Spleen (tissue), 11 donors: ENCODE data around the gene SIAH2. TPM values are rescaled to one million over a fixed set of nuclear protein-coding genes. Genes with fewer than 3 reads are reported as not detected.

Source experiments
- DNase-seq: peaks from one replicate; pipeline ENCODE4 v3.0.0-alpha.2; 2020
- H3K27ac ChIP-seq, 8 donors: fragments of 200-600 bp; sonication (generic) in 7 of 8; 1 replicate in 4 of 8; 2 replicates in 4 of 8; pipeline versions ENCODE4 v1.5.0 to v1.8.0; 2016 to 2021; ENCODE audit warnings: inconsistent platforms in 4 of 8, mild to moderate bottlenecking in 4 of 8, moderate library complexity in 1 of 8
- H3K27me3 ChIP-seq, 7 donors: fragments of 200-600 bp; sonication (generic) in 6 of 7; replicated peaks in 1 of 7; 1 replicate in 4 of 7; 2 replicates in 3 of 7; pipeline versions ENCODE4 v1.5.0 to v1.8.0; 2016 to 2021; ENCODE audit warnings: inconsistent platforms in 3 of 7, mild to moderate bottlenecking in 1 of 7
- H3K36me3 ChIP-seq, 6 donors: fragments of 200-600 bp; sonication (generic) in 5 of 6; 1 replicate in 4 of 6; 2 replicates in 2 of 6; pipeline versions ENCODE4 v1.5.0 to v1.8.0; 2016 to 2021; ENCODE audit warnings: inconsistent platforms in 2 of 6
- H3K4me1 ChIP-seq, 6 donors: fragments of 200-600 bp; sonication (generic) in 5 of 6; 1 replicate in 3 of 6; 2 replicates in 3 of 6; pipeline versions ENCODE4 v1.5.0 to v1.8.0; 2016 to 2021; ENCODE audit warnings: inconsistent platforms in 3 of 6
- H3K4me3 ChIP-seq, 8 donors: fragments of 200-600 bp; sonication (generic) in 7 of 8; 1 replicate in 4 of 8; 2 replicates in 4 of 8; pipeline versions ENCODE4 v1.5.0 to v1.8.0; 2016 to 2021; ENCODE audit warnings: inconsistent platforms in 4 of 8, mild to moderate bottlenecking in 4 of 8, moderate library complexity in 2 of 8
- H3K9me3 ChIP-seq, 8 donors: fragments of 200-600 bp; sonication (generic) in 7 of 8; 1 replicate in 4 of 8; 2 replicates in 4 of 8; pipeline versions ENCODE4 v1.5.0 to v1.8.0; 2016 to 2021; ENCODE audit warnings: inconsistent platforms in 4 of 8
- CTCF ChIP-seq, 11 experiments: fragments of 200-600 bp in 7 of 11; fragments of 450-650 bp in 4 of 11; sonication (generic) in 4 of 11; IDR thresholded peaks in 8 of 11; conservative IDR thresholded peaks in 3 of 11; 1 replicate in 7 of 11; 2 replicates in 4 of 11; pipeline versions ENCODE4 v1.4.0 to v1.8.0; 2016 to 2021; ENCODE audit warnings: antibody characterized with exemption in 11 of 11, inconsistent platforms in 4 of 11, mild to moderate bottlenecking in 1 of 11
- POLR2A ChIP-seq, 3 donors: fragments of 450-650 bp; IDR thresholded peaks; one replicate each; pipeline ENCODE4 v1.5.1; 2017; ENCODE audit warnings: antibody characterized with exemption in 3 of 3, mild to moderate bottlenecking in 1 of 3
- POLR2AphosphoS5 ChIP-seq, 3 donors: sonication (generic); formaldehyde crosslinking; IDR thresholded peaks; one replicate each; pipeline ENCODE4 v1.5.1; 2017; ENCODE audit warnings: antibody characterized with exemption in 3 of 3
- WGBS, 5 donors: extraction: QIAGEN DNeasy Blood & Tissue Kit in 3 of 5; methylation state at CpG; one replicate each; pipeline versions ENCODE4 v1.1.5 to v1.1.7; 2013 to 2018; 5-methylcytosine and 5-hydroxymethylcytosine counted together
- intact Hi-C: fragments of 100-400 bp; cut with DNase I; formaldehyde crosslinking; loops from one replicate; pipeline ENCODE4 v1.15.0; 2023; ENCODE audit warnings: low total_unique reads
- polyA plus RNA-seq, 3 donors: library from polyadenylated mRNA; stranded (reverse); fragments of 200-250 nt; gene quantifications; one replicate each; pipeline ENCODE4 v1.2.1, GENCODE V29; 2013
- total RNA-seq, 7 donors: library from RNA; depleted of rRNA in 3 of 7; stranded (reverse); fragments of >200 nt in 3 of 7; fragmentation: NEBNext Ultra II Directional in 4 of 7; extraction: Animal tissue kit (Norgen Biotek cat#: 25700) in 4 of 7; gene quantifications; one replicate each; pipeline versions ENCODE4 v1.1.0 to v1.2.1, GENCODE V29; 2016 to 2021
- donor health status: healthy with polysubstance abuse.
- donor health status: DM: no; HTN: no; CAD: no; lungs with moderate emphysema.
- donor health status: DM: no; HTN: no; CAD: no.
- donor health status: Bipolar disorder and iron deficiency.
- donor health status: healthy.
- donor health status: DM: no; HTN: no; CAD: no.
- donor health status: DM: yes; HTN: yes; CAD: no.

The SIAH2 gene
- total and polyA plus RNA-seq, 10 donors: 13.6 to 71.3 (median 27.4) TPM

DNA sequence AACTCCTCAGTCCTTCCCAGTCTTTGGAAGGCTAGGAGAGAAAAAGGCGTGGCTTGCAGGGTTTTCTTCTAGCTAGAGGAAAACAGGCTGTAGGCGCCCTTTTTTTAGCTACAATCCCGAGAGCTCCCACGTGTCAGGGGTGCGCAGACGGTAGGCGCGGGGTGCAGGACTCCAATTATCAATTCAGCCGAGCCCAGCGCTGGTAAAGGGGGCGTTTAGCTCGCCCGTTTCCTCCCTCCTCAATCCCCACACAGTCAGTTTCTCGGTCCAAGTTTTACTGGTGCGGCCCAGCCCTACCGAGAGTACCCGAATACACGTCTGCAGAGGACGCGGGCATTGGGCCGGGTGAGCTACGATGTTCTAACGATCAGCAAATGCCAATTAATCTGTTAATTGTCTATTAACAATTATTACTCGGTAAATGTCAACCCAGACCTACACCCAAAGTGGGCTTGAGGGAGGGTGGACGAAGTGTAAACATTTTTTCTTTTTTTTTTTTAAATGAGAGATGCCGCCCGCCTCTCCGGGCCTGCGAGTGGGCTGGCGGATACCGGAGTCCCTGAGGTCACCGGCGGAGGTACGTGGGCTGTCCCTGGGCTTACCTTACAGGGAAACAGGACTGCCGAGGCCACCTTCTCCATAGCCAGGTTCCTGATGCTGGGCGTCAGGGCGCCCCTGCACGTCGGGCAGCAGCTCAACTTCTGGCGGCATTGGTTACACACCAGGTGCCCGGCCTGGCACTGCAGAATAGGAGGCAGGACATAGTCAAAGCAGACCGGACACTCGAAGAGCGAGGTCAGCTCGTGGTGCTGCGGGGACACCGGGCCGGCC is 923 bp downstream of the SIAH2 start:
- Histone ChIP-seq H3K4me1 (peaks cover 20 to 80% (median 56%) of the 10 kb centered on the region in 6 donors), H3K27ac (peak overlapping the region; percentile 90 to 100 (median 98)), H3K4me3 (peak overlapping the region; percentile 65 to 86 (median 71)), H3K9me3 (no peaks in the 10 kb centered on the region), H3K27me3 (no peaks in the 10 kb centered on the region), H3K36me3 (peaks cover 0 to 13% (median 0%) of the 10 kb centered on the region in 6 donors)
- TF ChIP-seq POLR2AphosphoS5 (IDR thresholded peaks at IDR 0.05) (peak; percentile 32 to 60 (median 46)), CTCF (IDR thresholded peaks at IDR 0.05 in 8 of 11, conservative IDR thresholded peaks at IDR 0.05 in 3 of 11) (no peak)
- 0 to 1% (median 1%) methylated on average over 34 to 48 of the region's 48 CpGs for WGBS, 5 donors
- intact Hi-C loops: no loop called here
- peak; percentile 91 for DNase-seq

- DNase-seq: no peak
- H3K9me3 ChIP-seq: no peaks in the 10 kb centered on the region
- intact Hi-C loops: no loop called here
- peak overlapping the region in 7 of 8 donors; percentile 97 to 100 (median 99) for H3K27ac ChIP-seq
- H3K4me1 ChIP-seq: peaks cover 20 to 81% (median 66%) of the 10 kb centered on the region in 6 donors
- peak overlapping the region; percentile 65 to 86 (median 71) for H3K4me3 ChIP-seq
- H3K36me3 ChIP-seq: peaks cover 0 to 13% (median 0%) of the 10 kb centered on the region in 6 donors
- peak in 2 of 11 experiments; percentile 10 to 11 for TF ChIP-seq CTCF (IDR thresholded peaks at IDR 0.05 in 8 of 11, conservative IDR thresholded peaks at IDR 0.05 in 3 of 11)
- TF ChIP-seq POLR2A (IDR thresholded peaks at IDR 0.05): no peak
- no peak for TF ChIP-seq POLR2AphosphoS5 (IDR thresholded peaks at IDR 0.05)
- no peaks in the 10 kb centered on the region for H3K27me3 ChIP-seq
- WGBS, 5 donors: 22 to 33% (median 28%) methylated on average over 6 of the region's 6 CpGs
Measured at GRCh38 chr3:150760431-150761200, 2.4 kb downstream of the SIAH2 start.

DNA sequence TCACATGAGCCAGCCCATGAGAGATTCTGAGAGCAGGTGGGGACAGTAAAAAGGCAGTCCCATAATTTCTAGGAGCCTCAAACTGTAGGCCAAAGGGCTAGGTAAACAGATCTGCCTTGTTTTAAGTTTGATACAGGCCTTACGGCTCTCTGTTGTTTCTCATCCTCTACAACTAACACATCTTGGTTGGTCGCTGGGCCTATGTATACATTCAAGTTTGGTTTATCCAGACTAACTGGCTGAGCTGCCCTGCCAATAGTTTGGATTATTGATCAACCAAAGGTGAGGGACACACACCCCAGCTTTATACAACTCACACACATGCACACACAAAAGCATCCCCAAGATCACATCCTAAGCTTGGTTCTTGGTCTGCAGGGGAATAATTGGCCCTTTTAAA is 3.0 kb downstream of the SIAH2 start:
- Histone ChIP-seq H3K9me3 (no peaks in the 10 kb centered on the region), H3K4me1 (peaks cover 20 to 84% (median 70%) of the 10 kb centered on the region in 6 donors), H3K36me3 (peaks cover 0 to 15% (median 0%) of the 10 kb centered on the region in 6 donors), H3K27me3 (no peaks in the 10 kb centered on the region), H3K27ac (peak overlapping the region in 7 of 8 donors; percentile 97 to 100 (median 99)), H3K4me3 (peak overlapping the region in 7 of 8 donors; percentile 65 to 86 (median 69))
- TF ChIP-seq POLR2AphosphoS5 (IDR thresholded peaks at IDR 0.05) (no peak), POLR2A (IDR thresholded peaks at IDR 0.05) (no peak), CTCF (IDR thresholded peaks at IDR 0.05 in 8 of 11, conservative IDR thresholded peaks at IDR 0.05 in 3 of 11) (no peak)
- 48 to 76% (median 64%) methylated on average over 2 of the region's 2 CpGs for WGBS, 5 donors
- DNase-seq: no peak
- intact Hi-C loops: no loop called here
